Loucy (cell line): Measurements from ENCODE around the gene STON2.

Experiments
- H2AFZ ChIP-seq: fragments of 200-600 bp; sonication (generic); 2 replicates; pipeline ENCODE4 v1.6.0; 2016; ENCODE audit warnings: antibody characterized with exemption, mild to moderate bottlenecking, low read length, moderate library complexity
- H3F3A ChIP-seq: fragments of 200-600 bp; 2 replicates; pipeline ENCODE4 v1.6.0; 2016; ENCODE audit warnings: antibody characterized with exemption, low read depth, mild to moderate bottlenecking
- H3K27me3 ChIP-seq: fragments of 200-600 bp; sonication (generic); 2 replicates; pipeline ENCODE4 v1.6.1; 2014; ENCODE audit warnings: low read length, mild to moderate bottlenecking; ENCODE audit not compliant: insufficient read depth, poor library complexity, severe bottlenecking
- H3K36me3 ChIP-seq: fragments of 200-600 bp; sonication (generic); 2 replicates; pipeline ENCODE4 v1.6.1; 2016; ENCODE audit warnings: low read length; ENCODE audit not compliant: insufficient read depth
- H3K4me1 ChIP-seq: fragments of 200-600 bp; sonication (generic); 2 replicates; pipeline ENCODE4 v1.5.1; 2014; ENCODE audit warnings: low read length, mild to moderate bottlenecking; ENCODE audit not compliant: insufficient read depth, poor library complexity, severe bottlenecking
- H3K4me2 ChIP-seq: fragments of 200-600 bp; sonication (generic); 2 replicates; pipeline ENCODE4 v1.6.0; 2014; ENCODE audit warnings: antibody characterized with exemption, low read length, low read depth, mild to moderate bottlenecking; ENCODE audit not compliant: poor library complexity, severe bottlenecking
- H3K4me3 ChIP-seq: fragments of 200-600 bp; sonication (generic); 2 replicates; pipeline ENCODE4 v1.5.1; 2014; ENCODE audit warnings: low read length, mild to moderate bottlenecking, mixed read lengths; ENCODE audit not compliant: poor library complexity, severe bottlenecking
- H3K79me2 ChIP-seq: fragments of 200-600 bp; sonication (generic); 2 replicates; pipeline ENCODE4 v1.6.1; 2014; ENCODE audit warnings: low read length; ENCODE audit not compliant: insufficient read depth
- H3K9ac ChIP-seq: fragments of 200-600 bp; sonication (generic); 2 replicates; pipeline ENCODE4 v1.6.0; 2014; ENCODE audit warnings: mild to moderate bottlenecking, low read depth, low read length, moderate library complexity; ENCODE audit not compliant: poor library complexity, severe bottlenecking
- H3K9me2 ChIP-seq: fragments of 200-600 bp; sonication (generic); replicated peaks from 2 replicates; pipeline ENCODE4 v1.6.1; 2016; ENCODE audit warnings: low read depth, low read length, mixed read lengths
- H3K9me3 ChIP-seq: fragments of 200-600 bp; sonication (generic); 2 replicates; pipeline ENCODE4 v1.6.1; 2014; ENCODE audit warnings: mild to moderate bottlenecking, antibody characterized with exemption, low read length, low read depth; ENCODE audit not compliant: insufficient read depth
- H4K20me1 ChIP-seq: fragments of 200-600 bp; sonication (generic); 2 replicates; pipeline ENCODE4 v1.6.0; 2014; ENCODE audit warnings: antibody characterized with exemption, low read length, mild to moderate bottlenecking; ENCODE audit not compliant: insufficient read depth, poor library complexity, severe bottlenecking
- CTCF ChIP-seq: fragments of 200-600 bp; sonication (generic); conservative IDR thresholded peaks from 2 replicates; pipeline ENCODE4 v1.5.1; 2014; ENCODE audit warnings: mild to moderate bottlenecking, antibody characterized with exemption, low read length
- EZH2phosphoT487 ChIP-seq: fragments of 200-600 bp; IDR thresholded peaks from 2 replicates; pipeline ENCODE4 v1.6.1; 2018; ENCODE audit warnings: antibody characterized with exemption, mild to moderate bottlenecking, moderate library complexity, borderline replicate concordance

The STON2 gene

GRCh38 chr14:81303258-81303935 is 96.7 kb downstream of the STON2 start:
- H3F3A ChIP-seq: no peaks in the 10 kb centered on the region
- H4K20me1 ChIP-seq: no peaks in the 10 kb centered on the region
- no peak overlapping the region for H3K4me2 ChIP-seq
- H3K79me2 ChIP-seq: no peaks in the 10 kb centered on the region
- no peak overlapping the region for H3K9ac ChIP-seq
- H3K9me3 ChIP-seq: no peaks in the 10 kb centered on the region
- no peaks in the 10 kb centered on the region for H3K36me3 ChIP-seq
- H3K9me2 ChIP-seq: no peaks in the 10 kb centered on the region
- H3K27me3 ChIP-seq: no peaks in the 10 kb centered on the region
- TF ChIP-seq CTCF (no peak), EZH2phosphoT487 (no peak)
- H2AFZ ChIP-seq: no peak overlapping the region
- peaks cover 10% of the 10 kb centered on the region for H3K4me1 ChIP-seq
- no peak overlapping the region for H3K4me3 ChIP-seq

- Histone ChIP-seq H3K4me2 (no peak overlapping the region), H3K79me2 (no peaks in the 10 kb centered on the region), H3K27me3 (no peaks in the 10 kb centered on the region)
Measured at GRCh38 chr14:81302638-81303037, 97.5 kb downstream of the STON2 start.

GRCh38 chr14:81301813-81302212 is 98.3 kb downstream of the STON2 start:
- Histone ChIP-seq H3K9ac (no peak overlapping the region), H3K4me2 (no peak overlapping the region), H2AFZ (no peak overlapping the region), H3K4me1 (peaks cover 10% of the 10 kb centered on the region), H3K27me3 (no peaks in the 10 kb centered on the region), H3K4me3 (no peak overlapping the region), H4K20me1 (no peaks in the 10 kb centered on the region), H3F3A (no peaks in the 10 kb centered on the region), H3K36me3 (no peaks in the 10 kb centered on the region), H3K9me2 (no peaks in the 10 kb centered on the region), H3K79me2 (no peaks in the 10 kb centered on the region), H3K9me3 (no peaks in the 10 kb centered on the region)
- TF ChIP-seq CTCF: no peak

More at GRCh38 chr14:81302638-81303037, 97.5 kb downstream of the STON2 start:
- Histone ChIP-seq H3K9me2 (no peaks in the 10 kb centered on the region), H3K9me3 (no peaks in the 10 kb centered on the region), H3K4me3 (no peak overlapping the region), H2AFZ (no peak overlapping the region), H3K36me3 (no peaks in the 10 kb centered on the region), H3F3A (no peaks in the 10 kb centered on the region), H4K20me1 (no peaks in the 10 kb centered on the region), H3K4me1 (peaks cover 10% of the 10 kb centered on the region), H3K9ac (no peak overlapping the region)
- TF ChIP-seq EZH2phosphoT487: no peak
- peak; percentile 48; the same call in 1 of the 2 replicates for TF ChIP-seq CTCF
